ENCODE results near the gene MICAL1. TPM values are rescaled to one million over a fixed set of nuclear protein-coding genes. Genes with fewer than 3 reads are reported as not detected.

MICAL1 gene
- total and polyA plus RNA-seq, 2 of the 8 experiments (the other 6 are each of a cell fraction or from before 2014, with no cell fraction given): 42.5 to 55.4 TPM

DNA sequence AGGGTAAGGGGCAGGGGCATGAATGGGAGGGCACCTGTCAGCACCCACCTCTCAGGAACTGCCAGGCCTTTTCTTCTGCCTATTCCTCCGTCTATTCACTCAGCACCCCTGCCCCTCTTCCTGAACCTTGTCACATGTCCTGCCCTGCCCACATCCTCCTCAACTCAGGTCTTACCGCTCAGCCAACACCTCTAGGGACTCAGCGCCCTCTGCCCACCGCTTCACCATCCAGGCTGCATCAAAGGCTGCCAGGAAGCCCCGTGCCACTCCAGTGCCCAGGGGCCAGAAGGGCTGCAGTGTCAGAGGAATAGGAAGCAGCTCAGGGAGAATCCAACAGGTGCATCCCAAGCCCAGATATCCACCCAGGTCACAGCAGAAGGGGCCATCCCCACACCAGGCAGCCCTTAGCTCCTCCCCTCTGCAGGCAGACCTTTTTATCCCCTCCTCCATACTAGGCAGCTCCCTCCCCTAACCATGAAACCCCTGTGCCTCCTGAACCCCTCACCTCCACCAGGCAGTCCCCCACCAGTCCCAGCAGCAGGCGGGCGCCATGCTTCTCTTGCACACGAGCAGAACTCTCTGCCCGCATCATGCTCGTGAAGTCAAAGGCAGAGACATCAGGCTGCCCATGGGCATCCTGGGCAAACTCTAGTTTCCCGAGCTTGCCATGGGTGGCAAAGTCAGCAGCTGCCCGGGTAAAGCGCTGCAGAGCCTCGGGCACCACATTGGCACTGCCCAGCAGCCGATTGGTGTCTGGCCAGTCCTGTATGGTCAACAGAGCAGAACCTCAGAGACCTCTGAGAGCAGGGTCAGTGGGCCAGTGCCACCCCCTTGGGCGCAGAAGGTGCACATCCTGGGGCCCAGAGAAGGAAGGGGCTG lies 5.5 kb downstream of the MICAL1 start (continued):
- TF ChIP-seq TEAD4 (IDR thresholded peaks at IDR 0.05; ENCODE audit: low read depth, low read length) (no peak), GABPA (IDR thresholded peaks at IDR 0.05; ENCODE audit: borderline replicate concordance, insufficient read depth, low read length) (no peak), ZNF274 (IDR thresholded peaks at IDR 0.05; ENCODE audit: borderline replicate concordance, extremely low read depth, low read length) (no peak), CBX5 (IDR thresholded peaks at IDR 0.05; ENCODE audit: low read depth, low read length) (no peak), BCL11A (IDR thresholded peaks at IDR 0.05; ENCODE audit: low read depth in 2 of 2, low read length in 2 of 2) (no peak)

Data from H1 (cell line).